ENCODE results near the gene FAM13A.

FAM13A gene

GRCh38 chr4:88981556-88981955 lies 75.4 kb downstream of the FAM13A start:
- Histone ChIP-seq H3K9me3 (ENCODE audit: control insufficient read depth, low read length) (no peaks in the 10 kb centered on the region), H3K27ac (no peak overlapping the region), H3K4me1 (no peaks in the 10 kb centered on the region), H3K4me2 (ENCODE audit: low read length) (no peak overlapping the region), H3K79me2 (no peaks in the 10 kb centered on the region), H3K27me3 (ENCODE audit: control insufficient read depth, insufficient read depth, low read length) (no peaks in the 10 kb centered on the region), H3K4me3 (ENCODE audit: low read depth, low read length) (no peak overlapping the region), H3K9ac (no peak overlapping the region), H3K36me3 (ENCODE audit: control insufficient read depth, insufficient read depth, low read length) (no peaks in the 10 kb centered on the region), H2AFZ (no peak overlapping the region)
- no peak for TF ChIP-seq CTCF (IDR thresholded peaks at IDR 0.05)

GRCh38 chr4:88979276-88979675 lies 77.7 kb downstream of the FAM13A start:
- no peak overlapping the region for H3K4me3 ChIP-seq (ENCODE audit: low read depth, low read length)
- no peaks in the 10 kb centered on the region for H3K79me2 ChIP-seq
- no peak overlapping the region for H3K9ac ChIP-seq
- no peaks in the 10 kb centered on the region for H3K4me1 ChIP-seq
- H2AFZ ChIP-seq = no peak overlapping the region
- TF ChIP-seq CTCF (IDR thresholded peaks at IDR 0.05) = no peak
- H3K27ac ChIP-seq = no peak overlapping the region
- no peak overlapping the region for H3K4me2 ChIP-seq (ENCODE audit: low read length)
- no peaks in the 10 kb centered on the region for H3K27me3 ChIP-seq (ENCODE audit: control insufficient read depth, insufficient read depth, low read length)
- H3K36me3 ChIP-seq (ENCODE audit: control insufficient read depth, insufficient read depth, low read length) = no peaks in the 10 kb centered on the region
- no peaks in the 10 kb centered on the region for H3K9me3 ChIP-seq (ENCODE audit: control insufficient read depth, low read length)

- H3K27me3 ChIP-seq (ENCODE audit: control insufficient read depth, insufficient read depth, low read length) = no peaks in the 10 kb centered on the region
- no peaks in the 10 kb centered on the region for H3K4me1 ChIP-seq
- H3K27ac ChIP-seq = no peak overlapping the region
- no peak overlapping the region for H2AFZ ChIP-seq
- H3K4me2 ChIP-seq (ENCODE audit: low read length) = no peak overlapping the region
- no peak for TF ChIP-seq CTCF (IDR thresholded peaks at IDR 0.05)
- no peaks in the 10 kb centered on the region for H3K36me3 ChIP-seq (ENCODE audit: control insufficient read depth, insufficient read depth, low read length)
- H3K79me2 ChIP-seq = no peaks in the 10 kb centered on the region
- no peaks in the 10 kb centered on the region for H3K9me3 ChIP-seq (ENCODE audit: control insufficient read depth, low read length)
- no peak overlapping the region for H3K9ac ChIP-seq
- H3K4me3 ChIP-seq (ENCODE audit: low read depth, low read length) = no peak overlapping the region
These were observed 80.3 kb downstream of the FAM13A start for GRCh38 chr4:88976775-88977035.

- no peak for TF ChIP-seq CTCF (IDR thresholded peaks at IDR 0.05)
- Histone ChIP-seq H3K36me3 (ENCODE audit: control insufficient read depth, insufficient read depth, low read length) (no peaks in the 10 kb centered on the region), H3K79me2 (no peaks in the 10 kb centered on the region), H2AFZ (no peak overlapping the region), H3K4me1 (no peaks in the 10 kb centered on the region), H3K9ac (no peak overlapping the region), H3K4me3 (ENCODE audit: low read depth, low read length) (no peak overlapping the region), H3K4me2 (ENCODE audit: low read length) (no peak overlapping the region), H3K27me3 (ENCODE audit: control insufficient read depth, insufficient read depth, low read length) (no peaks in the 10 kb centered on the region), H3K27ac (no peak overlapping the region), H3K9me3 (ENCODE audit: control insufficient read depth, low read length) (no peaks in the 10 kb centered on the region)
These were observed 80.8 kb downstream of the FAM13A start for GRCh38 chr4:88975958-88976774.

GRCh38 chr4:88971536-88971935 lies 85.4 kb downstream of the FAM13A start:
- Histone ChIP-seq H3K4me2 (ENCODE audit: low read length) (no peak overlapping the region), H3K27me3 (ENCODE audit: control insufficient read depth, insufficient read depth, low read length) (no peaks in the 10 kb centered on the region), H3K9ac (no peak overlapping the region), H3K9me3 (ENCODE audit: control insufficient read depth, low read length) (no peaks in the 10 kb centered on the region), H2AFZ (no peak overlapping the region), H3K36me3 (ENCODE audit: control insufficient read depth, insufficient read depth, low read length) (no peaks in the 10 kb centered on the region), H3K4me1 (peaks cover 12% of the 10 kb centered on the region), H3K4me3 (ENCODE audit: low read depth, low read length) (no peak overlapping the region), H3K27ac (no peak overlapping the region), H3K79me2 (no peaks in the 10 kb centered on the region)
- TF ChIP-seq CTCF (IDR thresholded peaks at IDR 0.05) = no peak
